K562 (cell line): ENCODE results near the gene VEGFC. TPM values are rescaled to one million over a fixed set of nuclear protein-coding genes. Genes with fewer than 3 reads are reported as not detected.

Experiments
- ATAC-seq: fragments of 200-7000 bp; cut with Tn5 transposase; 3 replicates; pipeline ENCODE4 v1.9.1; 2020; ENCODE audit warnings: moderate library complexity
- BruUV-seq: library from RNA; stranded (reverse); fragments of 400-500 nt; replicated peaks from 2 replicates; lab custom pipeline; 2021; lab: Mats Ljungman, UMichigan
- CTCF ChIA-PET: fragments of 300-600 bp; formaldehyde crosslinking; extraction: SDS; loops from one replicate; lab custom pipeline; 2021; ENCODE audit warnings: low intra/inter-chr PET ratio; lab: Yijun Ruan, JAX
- POLR2A ChIA-PET: fragments of 300-600, 350-650 bp; sonication (Branson Sonifier 250); formaldehyde crosslinking; extraction: SDS; loops from one replicate; lab custom pipeline; 2021; ENCODE audit warnings: antibody characterized with exemption, inconsistent platforms; lab: Yijun Ruan, JAX
- DNase-seq, 4 experiments: peaks; one replicate each; pipeline versions ENCODE4 v3.0.0 to v3.0.0-alpha.2; 2011 to 2018; ENCODE audit warnings: low spot score in 3 of 4, mixed read lengths in 3 of 4; ENCODE audit errors: extremely low read depth in 1 of 4
- FAIRE-seq: peaks from 2 replicates; lab custom pipeline; 2011; peaks lifted over from hg19 to GRCh38; lab: Jason Lieb, UNC
- H2AFZ ChIP-seq: 2 replicates; pipeline ENCODE4 v1.6.0; 2011; ENCODE audit warnings: low read depth, low read length, control low read depth, inconsistent platforms
- H3K27ac ChIP-seq: fragments of 200-600 bp; 3 replicates; pipeline ENCODE4 v1.8.0; 2011; ENCODE audit warnings: low read depth, mild to moderate bottlenecking, control low read depth, inconsistent platforms, low read length, moderate library complexity, mixed read lengths; ENCODE audit errors: extremely low read depth
- H3K27me3 ChIP-seq, 2 experiments: fragments of 300-600 bp in 1 of 2; 2 replicates in 1 of 2; 3 replicates in 1 of 2; pipeline versions ENCODE4 v1.6.0 to v1.8.0; 2011; ENCODE audit warnings: inconsistent platforms in 2 of 2, low read length in 2 of 2, mild to moderate bottlenecking in 1 of 2, mixed read lengths in 1 of 2, moderate library complexity in 1 of 2; ENCODE audit not compliant: control insufficient read depth in 2 of 2, insufficient read depth in 2 of 2
- H3K36me3 ChIP-seq: fragments of 300-600 bp; 3 replicates; pipeline ENCODE4 v1.8.0; 2011; ENCODE audit warnings: mild to moderate bottlenecking, low read length, inconsistent platforms; ENCODE audit not compliant: control insufficient read depth, insufficient read depth
- H3K4me1 ChIP-seq, 2 experiments: fragments of 200-600 bp in 1 of 2; replicated peaks in 1 of 2; 2 replicates in 1 of 2; 3 replicates in 1 of 2; pipeline versions ENCODE4 v1.5.1 to v1.8.0; 2011; ENCODE audit warnings: inconsistent platforms in 2 of 2, low read length in 2 of 2, mild to moderate bottlenecking in 1 of 2, mixed read lengths in 1 of 2, moderate library complexity in 1 of 2; ENCODE audit not compliant: control insufficient read depth in 2 of 2, insufficient read depth in 2 of 2
- H3K4me2 ChIP-seq: 2 replicates; pipeline ENCODE4 v1.6.1; 2011; ENCODE audit warnings: low read length, control low read depth, inconsistent platforms, mixed read lengths; ENCODE audit not compliant: insufficient read depth
- H3K4me3 ChIP-seq: fragments of 200-600 bp; sonication (generic), shearing (Covaris generic); 2 replicates; pipeline ENCODE4 v1.5.1; 2016; ENCODE audit warnings: control low read depth, inconsistent platforms
- H3K79me2 ChIP-seq: fragments of 200-600 bp; 3 replicates; pipeline ENCODE4 v1.8.0; 2011; ENCODE audit warnings: low read length, inconsistent platforms; ENCODE audit not compliant: control insufficient read depth, insufficient read depth
- H3K9ac ChIP-seq, 2 experiments: 2 replicates each; pipeline versions ENCODE4 v1.6.0 to v1.6.1; 2011; ENCODE audit warnings: low read depth in 2 of 2, low read length in 2 of 2, control low read depth in 1 of 2, inconsistent platforms in 1 of 2, mild to moderate bottlenecking in 1 of 2, mixed read lengths in 1 of 2; ENCODE audit not compliant: insufficient read depth in 1 of 2
- H3K9me1 ChIP-seq: one replicate; pipeline ENCODE4 v1.6.0; 2011; ENCODE audit warnings: inconsistent platforms, mild to moderate bottlenecking, low read length, moderate library complexity; ENCODE audit not compliant: control insufficient read depth, insufficient read depth
- H3K9me3 ChIP-seq: replicated peaks from 2 replicates; pipeline ENCODE4 v1.5.1; 2011; ENCODE audit warnings: low read depth, low read length, inconsistent platforms; ENCODE audit not compliant: control insufficient read depth, insufficient read depth
- H4K20me1 ChIP-seq: replicated peaks from 2 replicates; pipeline ENCODE4 v1.6.1; 2011; ENCODE audit warnings: low read length, inconsistent platforms, mixed read lengths; ENCODE audit not compliant: control insufficient read depth, insufficient read depth
- ARNT ChIP-seq, 2 experiments: fragments of 450-650 bp; IDR thresholded peaks; 2 replicates each; pipeline ENCODE4 v1.6.1; 2016; ENCODE audit warnings: mild to moderate bottlenecking in 1 of 2
- CEBPB ChIP-seq: fragments of 450-650 bp; IDR thresholded peaks from 2 replicates; pipeline ENCODE4 v1.6.1; 2016; ENCODE audit warnings: missing genetic modification characterization, missing compliant biosample characterization
- ELK3 ChIP-seq: fragments of 450-650 bp; formaldehyde crosslinking; IDR thresholded peaks from 2 replicates; pipeline ENCODE4 v1.4.0; 2020; ENCODE audit warnings: mild to moderate bottlenecking
- GTF2F1 ChIP-seq: IDR thresholded peaks from 2 replicates; pipeline ENCODE4 v1.6.1; 2011; ENCODE audit warnings: low read depth, low read length, improper control_type of control experiment
- HBP1 ChIP-seq: fragments of 450-650 bp; formaldehyde crosslinking; IDR thresholded peaks from 2 replicates; pipeline ENCODE4 v1.4.0; 2022; ENCODE audit warnings: missing genetic modification characterization
- HIVEP1 ChIP-seq: fragments of 250-450 bp; sonication (Bioruptor Pico); IDR thresholded peaks from 2 replicates; pipeline ENCODE4 v1.4.0; 2020; ENCODE audit warnings: mild to moderate bottlenecking
- KDM4B ChIP-seq, 2 experiments: fragments of 450-650 bp in 1 of 2; sonication (generic) in 1 of 2; IDR thresholded peaks; 2 replicates each; pipeline ENCODE4 v1.6.1; 2016 to 2017; ENCODE audit warnings: borderline replicate concordance in 2 of 2, antibody characterized with exemption in 1 of 2, low read depth in 1 of 2, mild to moderate bottlenecking in 1 of 2
- KLF6 ChIP-seq: fragments of 250-450 bp; sonication (Bioruptor Pico); IDR thresholded peaks from 2 replicates; pipeline ENCODE4 v1.4.0; 2020; ENCODE audit warnings: mild to moderate bottlenecking, moderate library complexity, borderline replicate concordance
- MEIS2 ChIP-seq: fragments of 450-650 bp; IDR thresholded peaks from 2 replicates; pipeline ENCODE4 v1.6.1; 2014; ENCODE audit warnings: mild to moderate bottlenecking; ENCODE audit not compliant: partially characterized antibody
- MNT ChIP-seq, 2 experiments: fragments of 450-650 bp; conservative IDR thresholded peaks; 2 replicates each; pipeline ENCODE4 v1.6.1; 2017; ENCODE audit warnings: mild to moderate bottlenecking in 2 of 2, moderate library complexity in 2 of 2
- POLR2A ChIP-seq: fragments of 450-650 bp; conservative IDR thresholded peaks from 2 replicates; pipeline ENCODE4 v1.6.1; 2016
- SIN3B ChIP-seq: fragments of 450-650 bp; IDR thresholded peaks from 2 replicates; pipeline ENCODE4 v1.6.1; 2017; ENCODE audit warnings: low read depth, mild to moderate bottlenecking, moderate library complexity
- SNRNP70 ChIP-seq: fragments of 200-400 bp; formaldehyde crosslinking; optimal IDR thresholded peaks from 2 replicates; pipeline ENCODE3; 2017; ENCODE audit warnings: low read depth, low read length
- SPI1 ChIP-seq: IDR thresholded peaks from 2 replicates; pipeline ENCODE4 v1.6.1; 2011; ENCODE audit warnings: low read depth, low read length, control low read depth, borderline replicate concordance
- TBL1XR1 ChIP-seq, 2 experiments: IDR thresholded peaks; 2 replicates each; pipeline ENCODE4 v1.6.1; 2012; ENCODE audit warnings: improper control_type of control experiment in 2 of 2, low read length in 2 of 2, mild to moderate bottlenecking in 1 of 2
- WHSC1 ChIP-seq: IDR thresholded peaks from one replicate; pipeline ENCODE4 v1.6.1; 2012; ENCODE audit warnings: low read length, control low read depth, inconsistent platforms
- ZNF282 ChIP-seq: sonication (generic); formaldehyde crosslinking; IDR thresholded peaks from 2 replicates; pipeline ENCODE4 v1.8.1; 2023; ENCODE audit warnings: missing genetic modification reagents
- WGBS: fragments of 100-300 bp; shearing (Covaris generic); methylation state at CpG from one replicate; pipeline ENCODE4 v1.1.6; 2016; ENCODE audit warnings: low coverage, mixed read lengths; ENCODE audit not compliant: insufficient coverage; ENCODE audit errors: missing lambda C conversion rate; 5-methylcytosine and 5-hydroxymethylcytosine counted together
- in situ Hi-C: fragments of 300-500 bp; cut with MboI; formaldehyde crosslinking; loops from 4 replicates; pipeline ENCODE4 v1.15.0; 2018; ENCODE audit warnings: inconsistent platforms, mixed read lengths
- intact Hi-C: fragments of 100-400 bp; cut with micrococcal nuclease; formaldehyde crosslinking; loops from 2 replicates; pipeline ENCODE4 v1.14.2; 2022
- polyA plus RNA-seq, 8 experiments: library from polyadenylated mRNA; depleted of rRNA in 4 of 8; stranded (reverse) in 5 of 8; unstranded in 3 of 8; fragments of >200 nt; fragmentation: Nextera tagmentation in 2 of 8; fragmentation: Illumina TruSeq in 1 of 8; extraction: Ambion mirVana in 2 of 8; extraction: Trizol in 1 of 8; gene quantifications; 2 replicates each; pipeline versions ENCODE4 v1.2.1 to v1.2.3, GENCODE V29; 2011 to 2014; ENCODE audit warnings: inconsistent platforms in 1 of 8, missing spikeins in 1 of 8
- total RNA-seq, 7 experiments: library from RNA; depleted of rRNA in 6 of 7; stranded (reverse); fragments of >200 nt in 6 of 7; fragmentation: Illumina TruSeq in 2 of 7; extraction: Trizol in 2 of 7; gene quantifications; 2 replicates each; pipeline versions ENCODE4 v1.2.1 to v1.2.3, GENCODE V29; 2011 to 2021; ENCODE audit warnings: low replicate concordance in 1 of 7

The VEGFC gene
- total and polyA plus RNA-seq, 9 of the 15 experiments (the other 6 are each of a cell fraction or from before 2014, with no cell fraction given), result not detected

GRCh38 chr4:176841711-176842112 is 49.0 kb upstream of the VEGFC start:
- DNase-seq (no peak), FAIRE-seq (no peak), ATAC-seq (no peak)
- in situ Hi-C loops (no loop called here), intact Hi-C loops (no loop called here)
- WGBS, result 0% methylated on average over 1 of the region's 1 CpG
- H3K4me2 ChIP-seq, result no peak overlapping the region
- no peaks in the 10 kb centered on the region for H3K79me2 ChIP-seq
- no peak for TF ChIP-seq ZNF282
- no peak for TF ChIP-seq SNRNP70
- TF ChIP-seq SIN3B, result no peak
- TF ChIP-seq KLF6 (CRISPR knock-in tag), result no peak
- no peak for TF ChIP-seq ARNT (IDR thresholded peaks at IDR 0.05)
- TF ChIP-seq GTF2F1, result no peak
- TF ChIP-seq POLR2A, result no peak
- TF ChIP-seq MEIS2, result no peak
- TF ChIP-seq ELK3 (CRISPR knock-in tag), result no peak
- no peak for TF ChIP-seq CEBPB
- TF ChIP-seq TBL1XR1 (IDR thresholded peaks at IDR 0.05; ENCODE audit: low read length in 2 of 2), result no peak
- no peak for TF ChIP-seq WHSC1
- no peak for TF ChIP-seq HBP1 (CRISPR knock-in tag)
- TF ChIP-seq KDM4B (IDR thresholded peaks at IDR 0.05; ENCODE audit: borderline replicate concordance in 2 of 2, low read depth in 1 of 2), result no peak
- no peak for TF ChIP-seq MNT (conservative IDR thresholded peaks at IDR 0.05)
- TF ChIP-seq HIVEP1, result no peak
- no peak for TF ChIP-seq SPI1
- H2AFZ ChIP-seq, result no peak overlapping the region
- CTCF ChIA-PET, result no interaction called here
- H3K9ac ChIP-seq, result no peak overlapping the region
- BruUV-seq, result no TSS peak
- no peaks in the 10 kb centered on the region for H3K27me3 ChIP-seq
- no peaks in the 10 kb centered on the region for H3K9me1 ChIP-seq
- H3K4me3 ChIP-seq, result no peak overlapping the region
- POLR2A ChIA-PET, result no interaction called here
- no peaks in the 10 kb centered on the region for H4K20me1 ChIP-seq
- H3K9me3 ChIP-seq, result no peaks in the 10 kb centered on the region; the same call in 1 of the 2 replicates
- no peaks in the 10 kb centered on the region for H3K4me1 ChIP-seq
- H3K27ac ChIP-seq, result no peak overlapping the region
- no peaks in the 10 kb centered on the region for H3K36me3 ChIP-seq
